Measurements from ENCODE around the gene EFCAB13. TPM values are rescaled to one million over a fixed set of nuclear protein-coding genes. Genes with fewer than 3 reads are reported as not detected.
"Not testable (repeated sequence)": the region's sequence is repeated elsewhere in the genome, so short reads cannot be mapped to it uniquely, and the experiment has no call there.

EFCAB13 gene
- total RNA-seq, 4 donors from 2014 or later, result 4.0 to 12.9 (median 7.1) TPM

DNA sequence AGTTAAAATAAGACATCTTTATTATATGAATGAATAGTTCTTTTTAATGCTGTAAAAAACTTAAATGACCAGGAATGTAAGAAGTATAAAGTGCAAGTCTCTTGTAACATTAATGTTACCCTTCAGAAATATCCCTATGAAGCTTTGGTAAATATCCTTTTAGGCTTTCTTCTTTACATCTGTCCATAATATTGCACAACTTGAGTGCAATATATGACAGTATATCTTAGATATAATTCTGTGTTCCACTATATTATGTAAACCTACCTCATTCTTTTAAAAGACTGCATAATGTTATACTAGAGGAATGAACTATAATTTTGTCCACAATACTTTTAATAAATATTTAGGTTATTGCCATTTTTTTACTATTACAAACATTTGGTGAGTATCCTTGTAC is 81.1 kb downstream of the EFCAB13 start:
- Histone ChIP-seq H3K27ac (replicated peaks in 1 of 4) (no peak overlapping the region), H3K4me1 (no peaks in the 10 kb centered on the region), H3K4me3 (no peak overlapping the region), H3K27me3 (no peaks in the 10 kb centered on the region), H3K36me3 (no peaks in the 10 kb centered on the region), H3K9me3 (no peaks in the 10 kb centered on the region)
- no peak for TF ChIP-seq CTCF (IDR thresholded peaks at IDR 0.05)
- TF ChIP-seq POLR2AphosphoS5 (IDR thresholded peaks at IDR 0.05), result no peak
- no peak for TF ChIP-seq EP300 (IDR thresholded peaks at IDR 0.05)
- no peak for TF ChIP-seq POLR2A (IDR thresholded peaks at IDR 0.05; ENCODE audit: low read depth)
- DNase-seq (ENCODE audit: extremely low spot score), result no peak
- intact Hi-C loops (cut with DNase I), result no loop called here

GRCh38 chr17:47413872-47414271 is 90.1 kb downstream of the EFCAB13 start:
- intact Hi-C loops (cut with DNase I), result no loop called here
- no peak overlapping the region for H3K27ac ChIP-seq (replicated peaks in 1 of 4)
- no peaks in the 10 kb centered on the region for H3K27me3 ChIP-seq
- over 99% methylated on average over 3 of the region's 3 CpGs for WGBS
- DNase-seq (ENCODE audit: extremely low spot score), result no peak
- H3K36me3 ChIP-seq, result no peaks in the 10 kb centered on the region
- TF ChIP-seq CTCF (IDR thresholded peaks at IDR 0.05), result no peak
- TF ChIP-seq POLR2A (IDR thresholded peaks at IDR 0.05; ENCODE audit: low read depth), result no peak
- TF ChIP-seq EP300 (IDR thresholded peaks at IDR 0.05), result no peak
- no peak for TF ChIP-seq POLR2AphosphoS5 (IDR thresholded peaks at IDR 0.05)
- H3K4me1 ChIP-seq, result no peaks in the 10 kb centered on the region
- no peaks in the 10 kb centered on the region for H3K9me3 ChIP-seq
- no peak overlapping the region for H3K4me3 ChIP-seq

DNA sequence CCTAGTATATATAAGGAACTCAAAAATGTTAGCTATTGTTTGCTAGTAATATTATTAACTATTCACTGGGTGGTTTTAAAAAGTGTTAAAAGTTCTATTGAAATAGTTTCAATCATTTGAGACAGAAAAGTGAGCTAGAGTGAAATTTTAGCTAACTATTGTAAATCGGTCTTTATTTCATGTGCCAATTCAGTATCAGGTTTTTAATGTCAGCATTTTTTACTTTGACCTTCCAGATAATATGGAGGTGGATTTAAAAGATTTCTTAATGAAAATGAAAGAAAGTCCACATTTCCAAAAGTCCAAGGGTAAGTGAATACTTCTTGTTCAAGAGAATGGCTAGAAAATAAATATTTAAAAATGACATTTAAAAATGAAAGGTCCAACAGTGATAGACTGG is 90.9 kb downstream of the EFCAB13 start:
- intact Hi-C loops (cut with DNase I), result no loop called here
- WGBS, result 93% methylated on average over 1 of the region's 1 CpG
- TF ChIP-seq POLR2AphosphoS5 (IDR thresholded peaks at IDR 0.05) (no peak), CTCF (IDR thresholded peaks at IDR 0.05) (no peak), POLR2A (IDR thresholded peaks at IDR 0.05; ENCODE audit: low read depth) (no peak), EP300 (IDR thresholded peaks at IDR 0.05) (no peak)

DNA sequence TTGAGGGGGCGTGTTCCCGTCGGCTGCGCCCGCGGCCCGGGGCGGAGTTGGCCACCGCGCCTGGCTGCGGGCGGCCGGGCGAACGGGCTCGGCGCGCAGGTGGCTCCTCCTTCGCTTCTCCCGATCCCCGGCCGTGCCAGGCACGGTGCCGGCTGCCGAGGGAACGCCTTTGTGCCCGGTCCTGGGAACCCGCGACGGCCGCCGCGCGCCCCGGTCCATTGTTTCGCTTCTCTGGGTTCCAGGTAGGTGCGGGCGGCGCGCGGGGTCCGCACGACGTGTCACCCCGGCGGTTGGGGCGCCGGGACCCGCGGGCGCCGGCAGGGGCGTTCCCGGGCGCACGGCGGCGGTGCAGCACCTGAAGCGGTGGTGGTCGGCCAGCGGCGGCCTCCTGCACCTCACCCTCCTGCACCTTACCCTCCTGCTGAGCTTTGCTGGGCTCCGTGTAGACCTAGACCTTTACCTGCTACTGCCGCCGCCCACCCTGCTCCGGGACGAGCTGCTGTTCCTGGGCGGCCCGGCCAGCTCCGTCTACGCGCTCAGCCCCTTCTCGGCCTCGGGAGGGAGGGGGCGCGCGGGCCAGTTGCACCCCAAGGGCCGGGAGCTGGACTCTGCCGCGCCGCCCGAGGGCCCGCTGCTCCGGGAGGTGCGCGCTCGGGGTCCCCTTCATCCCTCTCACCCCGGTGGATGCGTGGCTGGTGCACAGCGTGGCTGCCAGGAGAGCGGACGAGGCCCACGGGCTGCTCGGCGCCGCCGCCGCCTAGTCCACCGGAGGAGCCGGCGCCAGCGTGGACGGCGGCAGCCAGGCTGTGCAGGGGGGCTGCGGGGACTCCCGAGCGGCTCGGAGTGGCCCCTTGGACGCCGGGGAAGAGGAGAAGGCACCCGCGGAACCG is 99.9 kb downstream of the EFCAB13 start:
- TF ChIP-seq CTCF (IDR thresholded peaks at IDR 0.05) (no peak), POLR2AphosphoS5 (IDR thresholded peaks at IDR 0.05) (no peak), EP300 (IDR thresholded peaks at IDR 0.05) (no peak), POLR2A (IDR thresholded peaks at IDR 0.05; ENCODE audit: low read depth) (no peak)
- Histone ChIP-seq H3K27me3 (peaks cover 5 to 16% (median 13%) of the 10 kb centered on the region in 4 donors), H3K9me3 (no peaks in the 10 kb centered on the region), H3K4me3 (peak overlapping the region; percentile 53 to 58 (median 56)), H3K27ac (replicated peaks in 1 of 4) (no peak overlapping the region), H3K4me1 (peaks cover 4 to 15% (median 14%) of the 10 kb centered on the region in 4 donors), H3K36me3 (peaks cover 0 to 5% (median 0%) of the 10 kb centered on the region in 4 donors)
- intact Hi-C loops (cut with DNase I), result no loop called here
- WGBS, result 5% methylated on average over 40 of the region's 113 CpGs
- no peak for DNase-seq (ENCODE audit: extremely low spot score)

More for the DNA sequence above, 90.9 kb downstream of the EFCAB13 start:
- no peaks in the 10 kb centered on the region for H3K36me3 ChIP-seq
- H3K27me3 ChIP-seq, result no peaks in the 10 kb centered on the region
- DNase-seq (ENCODE audit: extremely low spot score), result no peak
- H3K9me3 ChIP-seq, result no peaks in the 10 kb centered on the region
- no peak overlapping the region for H3K4me3 ChIP-seq
- no peaks in the 10 kb centered on the region for H3K4me1 ChIP-seq
- H3K27ac ChIP-seq (replicated peaks in 1 of 4), result no peak overlapping the region

DNA sequence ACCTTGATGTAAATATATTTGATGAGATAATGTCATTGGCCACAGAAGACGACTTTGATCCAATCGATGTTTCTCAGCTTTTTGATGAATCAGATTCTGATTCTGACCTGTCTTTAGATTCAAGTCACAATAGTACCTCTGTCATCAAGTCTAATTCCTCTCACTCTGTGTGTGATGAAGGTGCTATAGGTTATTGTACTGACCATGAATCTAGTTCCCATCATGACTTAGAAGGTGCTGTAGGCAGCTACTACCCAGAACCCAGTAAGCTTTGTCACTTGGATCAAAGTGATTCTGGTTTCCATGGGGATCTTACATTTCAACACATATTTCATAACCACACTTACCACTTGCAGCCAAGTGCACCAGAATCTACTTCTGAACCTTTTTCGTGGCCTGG is 101.5 kb downstream of the EFCAB13 start:
- DNase-seq (ENCODE audit: extremely low spot score); H3K9me3 ChIP-seq; intact Hi-C loops (cut with DNase I); H3K36me3 ChIP-seq; H3K27ac ChIP-seq (replicated peaks in 1 of 4); H3K4me3 ChIP-seq: not testable (repeated sequence)
- WGBS, result 96% methylated on average over 3 of the region's 3 CpGs
- Histone ChIP-seq H3K27me3 (peaks cover 5 to 16% (median 13%) of the 10 kb centered on the region in 4 donors), H3K4me1 (peaks cover 4 to 15% (median 14%) of the 10 kb centered on the region in 4 donors)

GRCh38 chr17:47425887-47426635 is 102.3 kb downstream of the EFCAB13 start:
- H3K4me3 ChIP-seq; intact Hi-C loops (cut with DNase I); H3K9me3 ChIP-seq; DNase-seq (ENCODE audit: extremely low spot score); H3K36me3 ChIP-seq; H3K27ac ChIP-seq (replicated peaks in 1 of 4): not testable (repeated sequence)
- WGBS, result 95% methylated on average over 3 of the region's 3 CpGs
- Histone ChIP-seq H3K4me1 (peaks cover 4 to 15% (median 14%) of the 10 kb centered on the region in 4 donors), H3K27me3 (peaks cover 5 to 16% (median 13%) of the 10 kb centered on the region in 4 donors)
